ENCODE measurements around the gene SNX9.
"Not testable (repeated sequence)": the region's sequence is repeated elsewhere in the genome, so short reads cannot be mapped to it uniquely, and the experiment has no call there.

The SNX9 gene

GRCh38 chr6:157929076-157929475 is 106.0 kb downstream of the SNX9 start:
- no peak for DNase-seq

- DNase-seq: no peak
These were observed 106.8 kb downstream of the SNX9 start for GRCh38 chr6:157929765-157930319.

- no peak for DNase-seq
These were observed 112.7 kb downstream of the SNX9 start for GRCh38 chr6:157935786-157936185.

- DNase-seq: no peak
These were observed 114.3 kb downstream of the SNX9 start for GRCh38 chr6:157937318-157937717.

- no peak for DNase-seq
These were observed 114.9 kb downstream of the SNX9 start for GRCh38 chr6:157937916-157938315.

GRCh38 chr6:157940375-157941036 is 117.5 kb downstream of the SNX9 start:
- not testable (repeated sequence) for DNase-seq

GRCh38 chr6:157941101-157941863 is 118.2 kb downstream of the SNX9 start:
- no peak for DNase-seq

GRCh38 chr6:157942351-157942750 is 119.3 kb downstream of the SNX9 start:
- DNase-seq: no peak

GRCh38 chr6:157943249-157943963 is 120.4 kb downstream of the SNX9 start:
- DNase-seq: no peak

- DNase-seq: no peak
These were observed 120.9 kb downstream of the SNX9 start for GRCh38 chr6:157943964-157944283.

- DNase-seq: no peak
These were observed 122.2 kb downstream of the SNX9 start for GRCh38 chr6:157944983-157945931.

GRCh38 chr6:157946053-157946617 is 123.1 kb downstream of the SNX9 start:
- no peak for DNase-seq

- DNase-seq: peak; percentile 8
These were observed 124.0 kb downstream of the SNX9 start for GRCh38 chr6:157946865-157947532.

GRCh38 chr6:157950899-157951298 is 127.9 kb downstream of the SNX9 start:
- DNase-seq: not testable (repeated sequence)

- no peak for DNase-seq
These were observed 128.8 kb downstream of the SNX9 start for GRCh38 chr6:157951828-157952227.

- no peak for DNase-seq
These were observed 129.9 kb downstream of the SNX9 start for GRCh38 chr6:157952861-157953351.

GRCh38 chr6:157953580-157954091 is 130.6 kb downstream of the SNX9 start:
- DNase-seq: no peak

GRCh38 chr6:157954150-157955117 is 131.4 kb downstream of the SNX9 start:
- DNase-seq: no peak

- no peak for DNase-seq
These were observed 132.6 kb downstream of the SNX9 start for GRCh38 chr6:157955675-157956074.

Measured in central memory CD4-positive, alpha-beta T cell (primary cell).